ENCODE data around the gene FOXO3B. TPM values are rescaled to one million over a fixed set of nuclear protein-coding genes. Genes with fewer than 3 reads are reported as not detected.
"Not testable (repeated sequence)": the region's sequence is repeated elsewhere in the genome, so short reads cannot be mapped to it uniquely, and the experiment has no call there.

Gene FOXO3B
- total RNA-seq, 6 donors from 2014 or later, result 1.2 to 4.6 (median 3.2) TPM

GRCh38 chr17:18698473-18699103, 16.5 kb upstream of the FOXO3B start:
- not testable (repeated sequence) for DNase-seq; H3K36me3 ChIP-seq; H3K9me3 ChIP-seq; H3K4me1 ChIP-seq; H3K27me3 ChIP-seq; ATAC-seq (ENCODE audit: low FRiP score in 2 of 2)
- Histone ChIP-seq H3K4me3 (peak overlapping the region; percentile 16 to 58 (median 51)), H3K27ac (peak overlapping the region in 1 of 4 donors; percentile 50)
- 55 to 56% methylated on average over 8 of the region's 8 CpGs for WGBS, 2 donors

- 53 to 83% methylated on average over 2 of the region's 2 CpGs for whole genome bisulfite sequencing, 2 donors
Measured at GRCh38 chr17:18695143-18695542, 13.0 kb upstream of the FOXO3B start.

GRCh38 chr17:18682668-18683067, 554 bp upstream of the FOXO3B start:
- not testable (repeated sequence) for ATAC-seq (ENCODE audit: low FRiP score in 2 of 2); H3K9me3 ChIP-seq; H3K27ac ChIP-seq; H3K4me1 ChIP-seq; H3K36me3 ChIP-seq; DNase-seq; H3K27me3 ChIP-seq
- 3 to 31% methylated on average over 3 of the region's 3 CpGs for WGBS, 2 donors
- peak overlapping the region in 2 of 4 donors; percentile 49 to 58 for H3K4me3 ChIP-seq

More at GRCh38 chr17:18695143-18695542, 13.0 kb upstream of the FOXO3B start:
- DNase-seq; ATAC-seq (ENCODE audit: low FRiP score in 2 of 2); H3K9me3 ChIP-seq; H3K36me3 ChIP-seq; H3K27me3 ChIP-seq; H3K4me1 ChIP-seq; H3K27ac ChIP-seq; H3K4me3 ChIP-seq: not testable (repeated sequence)

- ATAC-seq (ENCODE audit: low FRiP score in 2 of 2), result not testable (repeated sequence)
Measured at GRCh38 chr17:18677381-18677780, 4.7 kb downstream of the FOXO3B start.

GRCh38 chr17:18676928-18677327, 5.2 kb downstream of the FOXO3B start:
- H3K4me3 ChIP-seq; ATAC-seq (ENCODE audit: low FRiP score in 2 of 2); H3K27me3 ChIP-seq; H3K27ac ChIP-seq; H3K9me3 ChIP-seq; DNase-seq; H3K36me3 ChIP-seq; H3K4me1 ChIP-seq: not testable (repeated sequence)
- 97 to 100% methylated on average over 3 of the region's 3 CpGs for WGBS, 2 donors

More at GRCh38 chr17:18677381-18677780, 4.7 kb downstream of the FOXO3B start:
- 97 to 100% methylated on average over 26 to 29 of the region's 29 CpGs for WGBS, 2 donors
- H3K27me3 ChIP-seq, H3K4me1 ChIP-seq, H3K36me3 ChIP-seq, H3K4me3 ChIP-seq, H3K27ac ChIP-seq, H3K9me3 ChIP-seq: not testable (repeated sequence)
- peak in 1 of 2 donors; percentile 73 for DNase-seq

- H3K27me3 ChIP-seq; H3K27ac ChIP-seq; H3K4me1 ChIP-seq; H3K9me3 ChIP-seq; H3K4me3 ChIP-seq; ATAC-seq (ENCODE audit: low FRiP score in 2 of 2): not testable (repeated sequence)
- peak in 1 of 2 donors; percentile 72 for DNase-seq
- peaks cover 0 to 22% (median 5%) of the 10 kb centered on the region in 4 donors for H3K36me3 ChIP-seq
- WGBS, 2 donors, result 97 to 98% methylated on average over 25 to 42 of the region's 102 CpGs
Measured at GRCh38 chr17:18672395-18673227, 9.5 kb downstream of the FOXO3B start.

GRCh38 chr17:18668625-18669024, 13.5 kb downstream of the FOXO3B start:
- DNase-seq; ATAC-seq (ENCODE audit: low FRiP score in 2 of 2); H3K27ac ChIP-seq; H3K27me3 ChIP-seq; H3K4me3 ChIP-seq; H3K4me1 ChIP-seq: not testable (repeated sequence)
- H3K36me3 ChIP-seq, result peaks cover 0 to 22% (median 5%) of the 10 kb centered on the region in 4 donors
- WGBS, 2 donors, result 78 to 100% methylated on average over 1 of the region's 1 CpG
- peaks cover 0 to 20% (median 8%) of the 10 kb centered on the region in 4 donors for H3K9me3 ChIP-seq

GRCh38 chr17:18667535-18667934, 14.6 kb downstream of the FOXO3B start:
- not testable (repeated sequence) for H3K27ac ChIP-seq; DNase-seq; H3K4me3 ChIP-seq; ATAC-seq (ENCODE audit: low FRiP score in 2 of 2); H3K27me3 ChIP-seq; H3K4me1 ChIP-seq
- Histone ChIP-seq H3K36me3 (peaks cover 0 to 22% (median 5%) of the 10 kb centered on the region in 4 donors), H3K9me3 (peaks cover 7 to 29% (median 18%) of the 10 kb centered on the region in 4 donors)
- WGBS, 2 donors, result 95 to 100% methylated on average over 1 to 3 of the region's 3 CpGs

GRCh38 chr17:18666326-18666725, 15.8 kb downstream of the FOXO3B start:
- H3K27me3 ChIP-seq; H3K4me1 ChIP-seq; DNase-seq; H3K4me3 ChIP-seq; H3K27ac ChIP-seq; ATAC-seq (ENCODE audit: low FRiP score in 2 of 2): not testable (repeated sequence)
- H3K36me3 ChIP-seq, result peaks cover 0 to 13% (median 0%) of the 10 kb centered on the region in 4 donors
- peaks cover 14 to 39% (median 30%) of the 10 kb centered on the region in 4 donors for H3K9me3 ChIP-seq
- WGBS, 2 donors, result 68 to 93% methylated on average over 2 of the region's 2 CpGs

GRCh38 chr17:18661924-18662624, 20.0 kb downstream of the FOXO3B start:
- not testable (repeated sequence) for H3K27me3 ChIP-seq; DNase-seq; H3K27ac ChIP-seq; ATAC-seq (ENCODE audit: low FRiP score in 2 of 2); H3K4me3 ChIP-seq; H3K4me1 ChIP-seq; H3K36me3 ChIP-seq
- peaks cover 17 to 43% (median 35%) of the 10 kb centered on the region in 4 donors for H3K9me3 ChIP-seq
- 94% methylated on average over 5 of the region's 5 CpGs for WGBS, 2 donors

GRCh38 chr17:18650094-18650493, 32.0 kb downstream of the FOXO3B start:
- 60 to 78% methylated on average over 6 to 23 of the region's 23 CpGs for WGBS, 2 donors
- ATAC-seq (ENCODE audit: low FRiP score in 2 of 2); H3K27me3 ChIP-seq: not testable (repeated sequence)

GRCh38 chr17:18644291-18644690, 37.8 kb downstream of the FOXO3B start, which contains the start of gene TBC1D28:
Gene TBC1D28, minus strand, starts transcription at chr17:18644391. Its CDS starts 3,039 bp downstream, at chr17:18641352.
- H3K36me3 ChIP-seq; H3K27ac ChIP-seq; DNase-seq; H3K9me3 ChIP-seq; H3K27me3 ChIP-seq; ATAC-seq (ENCODE audit: low FRiP score in 2 of 2); H3K4me1 ChIP-seq; H3K4me3 ChIP-seq: not testable (repeated sequence)
- WGBS, 2 donors, result 87 to 89% methylated on average over 6 of the region's 9 CpGs

More at GRCh38 chr17:18650094-18650493, 32.0 kb downstream of the FOXO3B start:
- peak in 1 of 2 donors; percentile 52 for DNase-seq
- H3K36me3 ChIP-seq, H3K4me3 ChIP-seq, H3K9me3 ChIP-seq, H3K27ac ChIP-seq, H3K4me1 ChIP-seq: not testable (repeated sequence)
